ENCODE measurements around the gene SLC37A3.

DNA sequence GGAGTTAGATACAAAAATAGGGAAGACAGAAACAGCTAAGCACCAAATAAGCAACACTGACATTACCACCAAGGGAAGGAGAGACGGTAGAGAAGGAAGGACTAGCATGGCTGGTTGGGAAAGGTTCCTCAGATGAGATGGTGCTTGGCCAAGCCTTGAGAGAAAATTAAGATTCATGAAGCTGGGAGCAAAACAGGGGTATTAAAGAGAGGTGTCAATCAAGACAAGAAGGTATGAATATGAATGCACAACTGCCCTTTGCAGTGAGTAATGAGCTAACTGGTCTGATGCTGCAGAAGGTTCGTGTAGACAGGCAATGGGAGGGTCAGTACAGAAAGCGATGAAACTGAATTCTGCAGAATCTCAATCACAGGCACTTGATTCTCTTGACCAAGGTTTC is 67.7 kb downstream of the SLC37A3 start:
- TF ChIP-seq, protein P1, sequence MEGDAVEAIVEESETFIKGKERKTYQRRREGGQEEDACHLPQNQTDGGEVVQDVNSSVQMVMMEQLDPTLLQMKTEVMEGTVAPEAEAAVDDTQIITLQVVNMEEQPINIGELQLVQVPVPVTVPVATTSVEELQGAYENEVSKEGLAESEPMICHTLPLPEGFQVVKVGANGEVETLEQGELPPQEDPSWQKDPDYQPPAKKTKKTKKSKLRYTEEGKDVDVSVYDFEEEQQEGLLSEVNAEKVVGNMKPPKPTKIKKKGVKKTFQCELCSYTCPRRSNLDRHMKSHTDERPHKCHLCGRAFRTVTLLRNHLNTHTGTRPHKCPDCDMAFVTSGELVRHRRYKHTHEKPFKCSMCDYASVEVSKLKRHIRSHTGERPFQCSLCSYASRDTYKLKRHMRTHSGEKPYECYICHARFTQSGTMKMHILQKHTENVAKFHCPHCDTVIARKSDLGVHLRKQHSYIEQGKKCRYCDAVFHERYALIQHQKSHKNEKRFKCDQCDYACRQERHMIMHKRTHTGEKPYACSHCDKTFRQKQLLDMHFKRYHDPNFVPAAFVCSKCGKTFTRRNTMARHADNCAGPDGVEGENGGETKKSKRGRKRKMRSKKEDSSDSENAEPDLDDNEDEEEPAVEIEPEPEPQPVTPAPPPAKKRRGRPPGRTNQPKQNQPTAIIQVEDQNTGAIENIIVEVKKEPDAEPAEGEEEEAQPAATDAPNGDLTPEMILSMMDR (conservative IDR thresholded peaks at IDR 0.05; ENCODE audit: low read depth, low read length), result no peak
- no peak for TF ChIP-seq EZH2phosphoT487 (IDR thresholded peaks at IDR 0.05; ENCODE audit: borderline replicate concordance, low read length)
